NCI-H69 (cell line): Measurements from ENCODE around the gene SLC25A13.
A peak's percentile ranks its signal among the peaks of the same experiment; 100 is the strongest.
"Not testable (repeated sequence)": the region's sequence is repeated elsewhere in the genome, so short reads cannot be mapped to it uniquely, and the experiment has no call there.

Source experiments
- DNase-seq: peaks from one replicate; lab custom pipeline; 2025; lab: John Stamatoyannopoulos, UW

Gene SLC25A13

DNA sequence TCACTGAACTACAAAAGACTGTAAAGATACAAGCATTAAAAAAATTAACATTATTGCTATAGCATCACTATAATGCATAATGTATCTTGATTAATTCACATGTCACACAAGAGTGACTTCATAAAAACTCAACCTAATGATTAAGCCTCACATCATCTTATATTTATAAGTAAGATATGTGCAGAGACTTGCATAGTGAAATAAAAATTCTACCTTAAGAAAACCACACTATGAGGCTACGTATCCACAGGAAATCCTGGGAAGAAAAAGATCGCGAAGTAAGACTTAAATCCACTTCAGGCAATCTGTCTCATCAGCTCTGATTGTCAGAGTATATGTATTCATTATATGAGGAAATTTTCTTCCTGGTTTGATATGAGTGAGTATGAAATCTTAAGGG is 160.0 kb downstream of the SLC25A13 start:
- DNase-seq, result no peak

DNA sequence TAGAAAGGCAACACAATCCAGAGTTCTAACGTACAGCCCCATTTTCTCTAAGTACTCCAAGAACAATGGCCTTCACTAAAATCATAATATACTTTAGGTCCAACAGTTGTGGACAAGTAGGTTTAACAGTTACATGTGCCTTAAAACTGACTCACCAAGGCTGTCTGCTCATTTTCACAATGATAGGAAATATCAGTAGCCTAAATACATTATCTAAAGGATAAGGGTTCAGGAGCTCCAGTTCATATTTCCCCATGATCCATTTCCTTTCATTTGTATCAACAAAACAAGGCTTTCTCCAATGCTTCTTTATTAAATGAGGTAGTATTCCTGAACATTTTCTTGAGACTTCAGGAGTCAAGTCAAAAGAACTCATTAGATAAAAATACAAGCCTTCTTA is 164.0 kb downstream of the SLC25A13 start:
- no peak for DNase-seq

DNA sequence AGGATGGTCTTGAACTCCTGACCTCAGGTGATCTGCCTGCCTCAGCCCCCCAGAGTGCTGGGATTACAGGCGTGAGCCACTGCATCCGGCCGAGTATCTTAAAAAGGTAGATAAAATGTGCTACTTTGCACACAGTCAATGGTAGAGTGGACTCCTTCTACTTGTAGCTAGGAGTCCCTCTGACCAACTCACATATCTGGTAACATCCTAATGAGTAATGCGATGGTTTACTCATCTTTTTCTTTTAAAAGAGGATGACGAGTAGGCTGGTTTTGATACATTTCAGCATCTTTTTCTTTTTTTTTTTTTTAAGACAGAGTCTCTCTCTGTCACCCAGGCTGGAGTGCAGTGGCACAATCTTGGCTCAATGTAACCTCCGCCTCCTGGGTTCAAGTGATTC is 167.4 kb downstream of the SLC25A13 start:
- DNase-seq, result not testable (repeated sequence)

DNA sequence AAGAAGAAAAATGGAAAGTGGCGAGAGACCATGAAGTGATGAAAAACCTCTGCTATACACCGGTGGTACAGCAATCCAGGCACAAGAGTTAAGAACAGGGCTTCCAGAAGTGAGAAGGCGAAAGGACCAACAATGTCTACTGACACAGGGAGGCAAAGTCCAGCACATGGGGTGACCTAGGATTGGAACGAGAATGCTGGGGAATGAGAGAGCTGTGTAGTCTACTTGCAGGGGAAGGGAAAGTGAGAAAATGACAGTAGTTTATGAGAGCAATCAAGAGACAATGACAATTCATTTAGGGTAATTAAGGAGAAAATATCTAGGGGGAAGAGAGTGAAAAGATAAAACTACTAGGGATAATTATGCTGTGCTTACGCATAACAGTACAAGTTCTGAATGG is 169.2 kb downstream of the SLC25A13 start:
- DNase-seq, result peak; percentile 46

DNA sequence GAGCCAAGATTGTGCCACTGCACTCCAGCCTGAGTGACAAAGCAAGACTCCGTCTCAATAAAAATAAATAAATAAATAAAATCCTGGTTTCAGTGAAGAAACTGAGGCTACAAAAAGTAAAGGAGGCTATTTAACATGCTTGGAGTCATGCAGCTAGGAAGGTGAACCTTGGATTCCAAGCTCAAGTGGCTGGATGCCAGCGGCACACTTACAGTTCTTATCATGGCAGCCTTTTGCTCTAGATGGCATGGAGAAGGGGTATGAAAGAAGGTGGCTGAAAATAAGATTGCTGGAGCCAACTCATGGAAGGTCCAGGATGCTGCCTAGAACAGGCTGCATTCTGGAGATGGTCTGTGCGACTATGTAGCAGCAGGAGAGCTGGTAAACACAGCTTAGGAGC is 170.0 kb downstream of the SLC25A13 start:
- DNase-seq, result no peak

DNA sequence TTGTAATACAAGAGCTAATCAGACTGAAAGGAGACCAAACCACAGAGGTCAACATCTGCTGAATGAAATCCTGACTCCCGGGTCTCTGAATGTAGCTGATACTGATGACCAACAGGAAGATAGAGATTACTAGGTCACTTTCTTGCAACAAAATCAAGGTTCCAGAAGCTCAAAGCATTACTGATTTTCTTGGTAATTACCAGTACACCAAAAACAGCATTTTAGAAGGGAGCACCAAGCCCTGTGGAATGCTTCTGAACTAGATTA is 177.7 kb downstream of the SLC25A13 start:
- no peak for DNase-seq

DNA sequence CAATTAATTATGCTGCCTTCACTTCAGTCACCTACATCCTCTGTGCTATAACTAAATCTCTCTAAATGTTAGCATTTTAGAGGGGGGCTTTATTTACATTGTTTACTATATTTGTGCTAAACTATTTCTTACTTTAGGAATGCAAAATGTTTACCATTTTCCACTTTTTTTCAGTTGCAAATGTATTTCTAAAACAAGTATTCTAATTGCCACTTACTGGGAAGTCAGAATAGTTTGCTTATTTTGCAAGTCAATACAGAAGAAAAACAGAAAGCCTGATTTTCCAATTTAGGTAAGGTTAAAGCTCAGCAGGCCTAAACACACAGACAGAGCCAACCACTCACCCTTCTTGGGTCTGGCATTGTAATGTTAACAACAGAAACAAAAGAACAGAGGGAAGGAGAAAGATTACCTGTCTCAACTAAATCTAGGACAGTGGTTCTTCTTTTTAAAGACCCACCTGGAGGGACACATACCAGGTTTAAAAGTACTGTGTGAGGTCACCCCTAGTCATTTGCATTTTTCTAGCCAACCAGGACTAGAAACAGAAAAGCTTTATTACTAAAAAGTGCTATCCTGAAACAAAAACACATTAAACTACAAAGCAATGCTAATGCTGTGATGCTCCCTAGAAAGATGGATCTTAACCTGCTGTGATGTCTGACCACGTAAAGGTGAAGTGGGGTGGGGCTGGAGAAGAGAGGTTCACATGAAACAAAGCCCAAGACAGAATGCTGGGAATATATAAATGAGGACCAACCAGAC is 178.2 kb downstream of the SLC25A13 start:
- peak; percentile 90 for DNase-seq

DNA sequence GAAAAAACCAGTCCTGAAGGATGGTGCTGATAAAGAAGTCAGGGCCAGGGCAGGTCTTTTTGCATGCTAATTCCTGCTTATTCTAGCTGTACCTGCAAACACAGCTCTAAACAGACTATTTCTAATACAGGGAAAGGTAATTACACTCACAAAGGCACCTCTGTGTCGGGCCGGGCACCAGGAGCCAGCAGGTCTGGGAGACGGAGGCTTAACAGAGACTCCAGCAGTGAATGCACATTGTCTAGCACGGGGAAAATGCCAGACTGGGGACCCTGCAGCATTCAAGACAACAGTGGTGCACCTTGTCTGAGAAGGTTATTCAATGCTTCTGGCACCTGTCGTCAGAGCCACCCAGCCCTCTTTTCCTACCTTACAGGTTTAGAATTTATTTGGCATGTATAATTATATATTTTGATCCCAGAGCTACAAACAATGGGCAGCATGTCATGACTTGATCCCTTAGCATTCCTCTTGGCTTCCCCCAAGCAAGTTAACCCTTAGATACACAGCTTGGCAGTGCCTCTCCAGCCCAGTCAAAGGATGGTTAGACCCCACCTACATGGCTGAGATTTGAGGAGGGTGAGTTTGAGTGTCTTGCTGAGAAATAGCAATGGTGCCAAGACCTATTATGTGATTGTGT is 185.2 kb downstream of the SLC25A13 start:
- DNase-seq, result peak; percentile 99

DNA sequence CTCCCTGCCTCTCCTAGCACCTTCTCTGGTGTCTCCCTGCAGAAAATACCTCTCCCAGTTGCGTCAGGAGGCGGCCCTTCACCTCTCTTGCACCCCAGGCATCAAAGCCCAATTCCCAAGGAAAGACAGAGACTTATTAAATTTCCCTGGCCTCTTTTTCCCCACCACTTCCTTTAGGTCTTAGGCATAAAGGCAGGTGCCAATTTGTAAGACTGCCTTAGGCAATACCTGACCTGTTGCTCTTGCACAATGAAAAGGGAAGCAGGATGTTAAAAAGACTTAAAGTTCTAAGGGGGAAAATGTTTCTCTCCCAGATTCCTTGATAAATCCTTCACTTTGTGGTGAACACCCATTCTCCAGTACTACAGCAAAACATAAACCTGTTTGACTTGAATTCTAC is 186.7 kb downstream of the SLC25A13 start:
- peak; percentile 97 for DNase-seq

DNA sequence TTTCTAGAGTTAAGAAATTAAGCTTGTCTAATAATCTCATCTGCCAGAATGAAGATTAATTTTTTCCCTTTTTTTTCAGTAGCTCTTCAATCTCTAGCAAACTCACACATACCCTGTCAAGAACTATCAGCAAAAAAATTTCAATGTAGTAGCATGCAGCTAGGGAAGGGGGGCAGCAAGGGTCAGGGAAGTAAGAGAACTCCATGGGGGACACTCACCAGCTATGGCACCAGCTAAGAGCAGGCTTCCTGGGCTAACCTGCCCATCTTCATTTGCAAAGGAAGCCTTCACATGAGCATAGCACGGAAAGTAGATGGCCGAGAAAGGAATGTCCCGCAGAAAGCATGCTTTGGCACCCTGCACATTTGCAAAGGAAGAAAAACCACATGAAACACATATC is 190.4 kb downstream of the SLC25A13 start:
- DNase-seq, result peak; percentile 90

DNA sequence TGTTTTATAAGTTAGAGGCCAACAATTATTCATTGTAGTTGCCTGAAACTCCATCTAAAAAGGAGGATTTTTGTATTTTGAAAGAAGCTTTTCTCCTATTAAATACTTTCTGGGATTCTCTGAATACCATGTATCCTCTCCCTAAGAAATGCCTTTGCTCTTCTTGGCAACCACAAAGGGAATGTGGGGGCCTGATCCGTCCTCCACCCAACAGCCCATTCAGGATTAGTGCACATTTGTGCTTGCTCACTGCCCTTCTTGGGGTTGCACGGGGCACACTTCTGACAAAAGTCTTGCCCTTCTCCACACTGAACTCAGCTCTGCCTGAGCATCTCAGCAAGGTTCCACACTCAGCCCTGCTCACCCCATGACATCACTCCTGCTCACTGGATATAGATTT is 194.2 kb downstream of the SLC25A13 start:
- peak; percentile 57 for DNase-seq

DNA sequence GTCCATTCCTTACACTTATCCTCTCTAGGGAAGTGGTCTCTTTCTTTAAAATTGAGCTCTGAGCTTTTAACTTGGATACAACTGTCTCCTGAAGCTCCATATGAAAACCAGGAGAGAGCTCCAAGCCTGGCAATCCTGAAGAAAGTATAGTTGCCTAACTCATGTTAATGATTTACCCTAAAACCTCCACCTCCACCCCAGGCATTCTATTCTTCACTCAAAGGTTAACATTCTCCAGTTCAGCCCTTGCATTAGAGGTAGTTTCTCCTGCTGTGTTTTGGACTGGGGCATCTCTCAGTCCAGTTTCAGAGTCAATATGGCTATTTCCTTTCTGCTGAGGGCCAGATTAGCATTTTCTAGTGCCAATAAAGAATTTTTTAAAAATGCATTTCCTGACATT is 195.5 kb downstream of the SLC25A13 start:
- peak; percentile 84 for DNase-seq

DNA sequence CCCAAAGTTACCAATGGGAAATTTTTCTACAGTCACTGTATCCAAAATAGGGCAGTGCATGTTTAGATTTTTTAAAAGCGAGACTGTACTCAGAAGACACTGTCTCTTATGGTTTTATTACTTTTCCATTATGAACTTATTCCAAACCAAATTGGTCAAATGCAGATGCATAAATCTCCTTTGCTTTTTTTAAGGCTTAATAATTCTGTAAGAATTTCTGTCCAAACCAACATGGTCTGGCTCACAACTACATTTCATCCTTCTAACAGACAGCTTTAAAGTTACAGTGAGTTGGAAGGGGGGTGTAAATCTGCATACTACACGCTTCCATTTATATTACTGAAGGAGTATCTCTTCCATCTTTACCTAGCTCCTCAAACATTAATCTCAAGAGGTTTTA is 199.2 kb downstream of the SLC25A13 start:
- no peak for DNase-seq

DNA sequence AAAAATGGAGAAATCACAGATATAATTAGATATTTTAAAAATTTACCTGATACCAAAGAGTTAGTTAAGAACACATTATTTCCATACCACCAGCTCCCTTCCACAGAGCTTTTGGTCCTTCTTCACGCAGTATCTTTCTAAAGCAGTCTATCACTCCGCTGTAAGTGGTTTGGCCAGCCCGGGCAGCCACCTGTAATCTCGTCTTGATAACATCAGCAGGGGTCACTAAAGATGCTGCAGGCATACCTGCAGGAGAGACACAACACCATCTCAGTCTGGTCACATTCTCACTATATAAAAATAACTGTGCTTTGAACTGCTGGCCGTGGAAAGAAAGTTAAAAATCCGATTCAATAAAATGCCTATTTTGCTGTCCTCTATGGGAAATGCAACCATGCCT is 200.1 kb downstream of the SLC25A13 start:
- DNase-seq, result peak; percentile 79

DNA sequence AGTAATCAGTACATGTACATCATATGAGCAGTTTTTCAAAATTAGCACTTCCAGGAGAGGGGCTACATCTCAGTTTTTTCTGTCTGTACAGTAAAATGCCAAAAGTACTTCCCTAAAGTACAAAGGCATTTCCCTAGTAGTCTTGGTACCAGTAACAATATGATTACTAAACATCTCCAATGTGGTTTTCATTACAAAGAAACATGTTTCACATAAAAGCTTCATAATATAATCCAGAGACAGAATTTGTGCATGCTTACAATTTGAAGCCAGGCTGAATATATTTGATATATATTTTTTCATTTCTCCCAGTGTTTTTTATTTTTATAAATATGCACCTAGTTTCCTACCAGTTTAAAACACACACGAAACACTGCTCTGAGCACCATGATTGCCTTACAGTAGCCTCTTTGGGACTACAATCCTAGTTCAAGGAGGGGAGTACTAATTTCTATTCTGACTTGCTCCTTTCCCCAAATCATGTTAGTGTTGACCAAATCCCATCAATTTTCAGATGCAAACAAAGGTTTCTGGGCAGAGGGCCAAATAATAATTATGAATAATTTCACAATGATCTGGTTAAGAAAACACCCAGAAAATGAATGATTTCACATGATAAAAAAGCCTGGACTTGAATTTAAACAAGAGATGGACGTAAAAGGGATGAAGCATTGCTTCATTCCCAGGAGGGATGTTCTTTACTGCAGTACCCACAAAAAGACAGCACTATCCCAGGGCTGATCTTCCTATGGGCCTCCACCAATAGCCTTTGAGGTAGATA is 201.3 kb downstream of the SLC25A13 start:
- DNase-seq, result peak; percentile 91

DNA sequence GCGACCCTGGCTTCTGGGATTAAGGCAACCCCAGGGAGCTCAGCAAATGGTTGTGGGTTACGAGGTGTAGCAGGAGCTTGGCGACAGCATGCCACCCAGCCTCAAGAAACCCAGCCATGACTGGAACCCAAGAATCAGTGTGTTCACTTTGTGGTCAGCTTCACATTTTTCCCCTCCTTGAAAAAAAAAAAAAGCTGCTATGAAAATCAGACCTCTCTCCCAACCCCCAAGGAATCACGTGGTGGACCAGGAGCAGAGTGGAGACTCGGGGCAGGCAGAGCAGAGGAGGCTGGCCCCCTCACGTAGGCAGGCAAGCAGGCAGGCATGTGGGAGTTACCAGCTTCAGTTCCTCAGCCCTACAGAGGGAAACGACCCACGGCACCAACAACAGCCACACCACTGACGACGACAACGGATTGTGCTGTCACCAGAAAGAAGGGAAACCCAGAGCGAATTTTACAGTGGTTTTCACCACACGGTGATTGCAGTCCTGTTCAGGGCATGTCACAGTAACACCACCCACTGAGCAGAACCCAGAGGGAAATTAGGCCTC is 203.4 kb downstream of the SLC25A13 start:
- DNase-seq, result peak; percentile 47

DNA sequence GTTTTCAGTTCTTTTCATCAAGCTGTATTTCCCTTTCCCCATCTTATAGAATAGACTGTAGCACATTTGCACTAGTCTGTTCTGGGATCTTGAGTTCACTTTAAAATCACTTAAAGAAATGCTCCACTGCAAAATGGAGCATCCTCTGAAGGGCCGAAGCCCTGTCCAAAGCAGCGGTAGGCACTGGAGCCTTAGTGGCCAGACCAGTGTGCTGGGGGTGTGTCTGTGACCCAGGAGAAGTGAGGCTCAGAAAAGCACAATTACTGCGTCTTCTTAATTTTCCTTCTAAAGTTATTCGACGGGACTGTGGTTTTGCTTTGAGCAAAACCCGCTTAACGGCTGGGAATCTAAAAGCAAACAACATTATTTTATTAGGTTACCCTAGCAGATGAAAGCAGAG is 205.7 kb downstream of the SLC25A13 start:
- DNase-seq, result no peak

DNA sequence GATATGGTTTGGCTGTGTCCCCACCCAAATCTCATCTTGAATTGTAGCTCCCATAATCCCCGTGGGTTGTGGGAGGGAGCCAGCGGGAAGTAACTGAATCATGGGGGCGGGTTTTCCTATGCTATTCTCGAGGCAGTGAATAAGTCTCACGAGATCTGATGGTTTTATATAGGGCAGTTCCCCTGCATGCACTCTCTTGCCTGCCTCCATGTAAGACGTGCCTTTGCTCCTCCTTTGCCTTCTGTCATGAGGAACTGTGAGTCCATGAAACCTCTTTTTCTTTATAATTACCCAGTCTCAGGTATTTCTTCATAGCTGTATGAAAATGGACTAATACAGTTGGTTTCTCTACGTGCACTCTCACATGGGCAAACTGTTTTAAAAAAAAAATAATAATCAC is 207.7 kb downstream of the SLC25A13 start:
- no peak for DNase-seq

DNA sequence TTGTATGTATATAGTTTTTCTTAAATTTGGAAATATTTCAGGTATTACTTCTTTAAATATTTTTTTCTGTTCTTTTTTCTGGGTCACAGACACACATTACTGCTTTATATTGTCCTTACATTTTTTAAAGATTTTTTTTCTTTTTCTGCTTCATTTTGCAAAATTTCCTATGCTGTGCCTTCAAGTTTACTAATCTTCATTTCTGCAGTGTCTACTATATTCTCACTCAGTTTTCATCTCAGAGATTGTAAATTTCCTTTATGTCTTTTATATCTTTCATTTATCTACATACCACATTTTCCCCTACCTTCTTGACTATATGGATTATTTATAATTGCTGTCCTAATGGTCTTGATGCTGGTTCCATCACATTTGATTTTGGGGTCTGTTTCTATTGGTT is 210.5 kb downstream of the SLC25A13 start:
- no peak for DNase-seq

DNA sequence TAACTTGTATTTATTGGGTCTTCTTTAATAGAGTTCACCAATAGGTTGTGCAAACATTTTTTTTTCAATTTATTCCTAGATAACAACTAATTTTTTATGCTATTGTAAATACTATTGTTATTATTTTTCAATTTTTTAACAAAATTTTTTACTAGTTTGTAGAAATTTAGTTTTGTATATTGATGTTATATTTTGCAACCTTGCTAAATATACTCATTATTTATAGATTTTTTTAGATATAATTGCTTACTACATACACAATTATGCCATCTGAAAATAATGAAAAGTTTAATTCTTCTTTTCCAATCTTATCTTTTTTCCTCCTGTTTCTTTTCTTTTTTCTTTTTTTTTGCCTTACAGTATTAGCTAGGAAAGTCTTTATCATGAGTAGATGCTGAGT is 216.9 kb downstream of the SLC25A13 start:
- DNase-seq, result no peak

DNA sequence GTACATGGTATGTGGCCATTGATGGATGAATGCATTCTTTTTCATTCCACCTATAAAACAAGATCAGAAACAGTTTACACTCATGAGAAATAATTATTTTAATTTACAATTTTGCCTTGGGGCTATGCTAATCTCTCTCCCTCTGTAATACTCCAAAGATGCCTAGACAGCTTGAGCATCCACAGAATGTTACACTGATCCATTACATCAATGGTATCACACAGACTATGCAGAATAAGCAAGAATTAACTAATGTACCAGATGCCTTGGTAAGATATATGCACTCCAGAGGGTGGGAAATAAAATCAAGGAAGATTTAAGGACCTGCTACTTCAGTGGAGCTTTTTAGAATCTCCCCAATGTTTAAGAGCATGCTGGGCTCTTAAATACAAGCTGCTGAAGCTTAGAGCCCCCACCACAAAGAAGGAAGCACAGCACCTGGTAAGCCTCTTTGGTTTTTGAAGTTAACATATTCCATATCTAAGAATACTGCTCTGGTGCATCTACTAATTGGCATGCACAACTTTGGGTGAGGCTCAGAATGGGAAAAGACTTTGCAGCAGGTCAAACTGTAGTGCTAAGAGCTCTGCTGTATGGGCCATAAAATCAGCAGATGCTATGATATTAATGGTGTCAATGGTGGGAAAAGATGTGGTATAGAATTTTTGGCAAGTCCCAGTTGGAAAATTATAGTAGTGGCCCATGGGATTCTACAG is 219.6 kb downstream of the SLC25A13 start:
- peak; percentile 33 for DNase-seq

DNA sequence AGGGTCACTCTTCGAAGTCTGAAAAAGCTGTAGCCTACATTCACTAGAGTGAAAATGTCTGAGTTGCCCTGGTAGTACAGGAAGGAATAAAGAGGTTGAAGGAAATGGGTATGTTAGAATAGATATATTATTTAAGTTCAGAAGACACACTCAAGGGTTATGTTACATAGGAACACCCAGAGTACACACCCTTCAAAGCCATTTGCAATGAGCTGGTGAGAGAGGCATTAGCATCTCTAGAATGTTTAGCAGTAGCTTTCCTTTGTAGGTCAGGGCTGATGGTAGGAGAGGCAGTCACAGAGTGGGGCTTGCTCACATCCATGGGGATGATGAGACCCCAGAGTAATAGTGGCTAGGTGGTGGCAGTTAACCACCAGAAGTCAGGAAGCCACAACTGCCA is 221.2 kb downstream of the SLC25A13 start:
- DNase-seq, result peak; percentile 61
